HG03196 (cell line): ENCODE measurements around the gene SEMA4D.
"Not testable (repeated sequence)": the region's sequence is repeated elsewhere in the genome, so short reads cannot be mapped to it uniquely, and the experiment has no call there.

Source experiments
- ATAC-seq: cut with Tn5 transposase; IDR thresholded peaks from one replicate; pipeline ENCODE4 v1.9.1; 2021; ENCODE audit not compliant: unreplicated experiment

The SEMA4D gene

GRCh38 chr9:89359751-89360261, 138.1 kb downstream of the SEMA4D start:
- no peak for ATAC-seq

GRCh38 chr9:89358985-89359384, 138.9 kb downstream of the SEMA4D start:
- no peak for ATAC-seq

GRCh38 chr9:89358376-89358916, 139.5 kb downstream of the SEMA4D start:
- ATAC-seq = no peak

GRCh38 chr9:89357331-89358197, 140.3 kb downstream of the SEMA4D start:
- no peak for ATAC-seq

- ATAC-seq = no peak
Measured at GRCh38 chr9:89356782-89357181, 141.1 kb downstream of the SEMA4D start.

GRCh38 chr9:89354471-89354870, 143.4 kb downstream of the SEMA4D start:
- ATAC-seq = no peak

- no peak for ATAC-seq
Measured at GRCh38 chr9:89353989-89354388, 143.9 kb downstream of the SEMA4D start.

GRCh38 chr9:89352874-89353649, 144.9 kb downstream of the SEMA4D start:
- no peak for ATAC-seq

- ATAC-seq = no peak
Measured at GRCh38 chr9:89352451-89352850, 145.5 kb downstream of the SEMA4D start.

- no peak for ATAC-seq
Measured at GRCh38 chr9:89351584-89352300, 146.2 kb downstream of the SEMA4D start.

GRCh38 chr9:89350988-89351557, 146.8 kb downstream of the SEMA4D start:
- no peak for ATAC-seq

- ATAC-seq = no peak
Measured at GRCh38 chr9:89349607-89350006, 148.3 kb downstream of the SEMA4D start.

- no peak for ATAC-seq
Measured at GRCh38 chr9:89347651-89348050, 150.3 kb downstream of the SEMA4D start.

- ATAC-seq = no peak
Measured at GRCh38 chr9:89346696-89347095, 151.2 kb downstream of the SEMA4D start.

- ATAC-seq = no peak
Measured at GRCh38 chr9:89345476-89345875, 152.4 kb downstream of the SEMA4D start.

GRCh38 chr9:89343812-89344211, 154.1 kb downstream of the SEMA4D start:
- not testable (repeated sequence) for ATAC-seq

- no peak for ATAC-seq
Measured at GRCh38 chr9:89342948-89343347, 155.0 kb downstream of the SEMA4D start.

- no peak for ATAC-seq
Measured at GRCh38 chr9:89342213-89342612, 155.7 kb downstream of the SEMA4D start.

GRCh38 chr9:89340332-89340731, 157.6 kb downstream of the SEMA4D start:
- peak; percentile 56 for ATAC-seq

- ATAC-seq = no peak
Measured at GRCh38 chr9:89339807-89340206, 158.1 kb downstream of the SEMA4D start.

- ATAC-seq = no peak
Measured at GRCh38 chr9:89330513-89330912, 167.4 kb downstream of the SEMA4D start.
